HG02623 (cell line): Measurements from ENCODE around the gene SETD7.

ENCODE experiments used
- ATAC-seq: cut with Tn5 transposase; IDR thresholded peaks from one replicate; pipeline ENCODE4 v1.9.1; 2021; ENCODE audit warnings: moderate library complexity; ENCODE audit not compliant: unreplicated experiment

Gene SETD7

GRCh38 chr4:139514382-139515059, 41.5 kb downstream of the SETD7 start:
- ATAC-seq: no peak

- no peak for ATAC-seq
Observed at GRCh38 chr4:139511320-139511719, 44.7 kb downstream of the SETD7 start.

GRCh38 chr4:139509727-139510410, 46.1 kb downstream of the SETD7 start:
- no peak for ATAC-seq

GRCh38 chr4:139508581-139509237, 47.3 kb downstream of the SETD7 start:
- ATAC-seq: no peak

GRCh38 chr4:139506774-139507173, 49.2 kb downstream of the SETD7 start:
- no peak for ATAC-seq

GRCh38 chr4:139503622-139504166, 52.3 kb downstream of the SETD7 start:
- no peak for ATAC-seq

- no peak for ATAC-seq
Observed at GRCh38 chr4:139501927-139502899, 53.8 kb downstream of the SETD7 start.

GRCh38 chr4:139501527-139501926, 54.5 kb downstream of the SETD7 start:
- ATAC-seq: no peak

- no peak for ATAC-seq
Observed at GRCh38 chr4:139501117-139501516, 54.9 kb downstream of the SETD7 start.

- ATAC-seq: no peak
Observed at GRCh38 chr4:139499186-139499585, 56.8 kb downstream of the SETD7 start.

- no peak for ATAC-seq
Observed at GRCh38 chr4:139493176-139493575, 62.8 kb downstream of the SETD7 start.

- no peak for ATAC-seq
Observed at GRCh38 chr4:139492429-139492828, 63.6 kb downstream of the SETD7 start.

- ATAC-seq: no peak
Observed at GRCh38 chr4:139489638-139490037, 66.4 kb downstream of the SETD7 start.

GRCh38 chr4:139488442-139488841, 67.6 kb downstream of the SETD7 start:
- ATAC-seq: no peak

GRCh38 chr4:139484783-139485311, 71.2 kb downstream of the SETD7 start:
- no peak for ATAC-seq

GRCh38 chr4:139483000-139483399, 73.0 kb downstream of the SETD7 start:
- ATAC-seq: no peak

- no peak for ATAC-seq
Observed at GRCh38 chr4:139481465-139481864, 74.6 kb downstream of the SETD7 start.

GRCh38 chr4:139476363-139476762, 79.7 kb downstream of the SETD7 start:
- no peak for ATAC-seq

- no peak for ATAC-seq
Observed at GRCh38 chr4:139472852-139473251, 83.2 kb downstream of the SETD7 start.

- ATAC-seq: no peak
Observed at GRCh38 chr4:139470997-139471665, 84.9 kb downstream of the SETD7 start.
